ENCODE results near the gene CPT1A. TPM values are rescaled to one million over a fixed set of nuclear protein-coding genes. Genes with fewer than 3 reads are reported as not detected.

The CPT1A gene
- total RNA-seq, 1 donor from 2014 or later: 36.1 TPM

DNA sequence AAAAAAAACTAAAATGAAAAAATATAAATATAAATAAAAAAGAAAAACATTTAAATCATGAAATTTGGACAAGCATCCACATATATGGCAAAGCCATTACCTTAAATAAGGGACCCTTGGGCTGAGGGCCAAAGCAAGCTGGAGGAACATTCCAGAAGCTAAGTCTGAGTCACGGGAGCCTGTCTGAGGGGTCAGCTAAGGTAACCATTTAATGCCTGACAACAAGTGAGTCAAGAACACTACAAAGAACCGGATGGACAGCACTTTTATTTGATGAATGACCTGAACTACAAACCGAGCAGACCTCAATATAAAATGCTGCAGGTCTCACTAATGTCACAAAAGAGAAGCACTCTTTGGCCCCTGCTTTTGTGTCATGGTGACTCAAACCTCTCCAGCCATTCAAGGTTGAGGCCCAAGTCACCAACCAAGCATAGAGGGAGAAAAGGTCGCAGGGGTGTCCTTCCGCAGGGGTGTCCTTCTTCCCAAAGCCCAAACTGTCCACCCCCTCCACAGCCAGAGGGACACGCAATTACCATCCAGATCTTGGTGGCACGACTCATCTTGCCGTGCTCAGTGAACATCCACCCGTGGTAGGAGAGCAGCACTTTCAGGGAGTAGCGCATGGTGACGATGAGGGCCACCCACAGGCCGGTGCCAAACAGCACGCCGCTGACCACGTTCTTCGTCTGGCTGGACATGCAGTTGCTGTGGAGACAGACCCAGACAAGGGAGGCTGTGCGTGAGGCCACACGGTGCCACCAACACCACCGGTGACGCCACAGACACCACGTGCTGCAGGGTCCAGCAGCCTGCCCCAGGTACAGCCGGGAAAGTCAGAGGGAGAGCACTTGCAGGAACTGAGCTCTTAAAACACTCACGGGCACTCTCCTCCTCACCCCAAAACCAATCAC lies 34.5 kb downstream of the CPT1A start:
- peaks cover 5% of the 10 kb centered on the region for H3K4me1 Mint-ChIP-seq (ENCODE audit: unreplicated experiment)
- TF ChIP-seq, protein P1, sequence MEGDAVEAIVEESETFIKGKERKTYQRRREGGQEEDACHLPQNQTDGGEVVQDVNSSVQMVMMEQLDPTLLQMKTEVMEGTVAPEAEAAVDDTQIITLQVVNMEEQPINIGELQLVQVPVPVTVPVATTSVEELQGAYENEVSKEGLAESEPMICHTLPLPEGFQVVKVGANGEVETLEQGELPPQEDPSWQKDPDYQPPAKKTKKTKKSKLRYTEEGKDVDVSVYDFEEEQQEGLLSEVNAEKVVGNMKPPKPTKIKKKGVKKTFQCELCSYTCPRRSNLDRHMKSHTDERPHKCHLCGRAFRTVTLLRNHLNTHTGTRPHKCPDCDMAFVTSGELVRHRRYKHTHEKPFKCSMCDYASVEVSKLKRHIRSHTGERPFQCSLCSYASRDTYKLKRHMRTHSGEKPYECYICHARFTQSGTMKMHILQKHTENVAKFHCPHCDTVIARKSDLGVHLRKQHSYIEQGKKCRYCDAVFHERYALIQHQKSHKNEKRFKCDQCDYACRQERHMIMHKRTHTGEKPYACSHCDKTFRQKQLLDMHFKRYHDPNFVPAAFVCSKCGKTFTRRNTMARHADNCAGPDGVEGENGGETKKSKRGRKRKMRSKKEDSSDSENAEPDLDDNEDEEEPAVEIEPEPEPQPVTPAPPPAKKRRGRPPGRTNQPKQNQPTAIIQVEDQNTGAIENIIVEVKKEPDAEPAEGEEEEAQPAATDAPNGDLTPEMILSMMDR (conservative IDR thresholded peaks at IDR 0.05): no peak
- H3K27me3 Mint-ChIP-seq: no peaks in the 10 kb centered on the region
- no peaks in the 10 kb centered on the region for H3K9me3 Mint-ChIP-seq
- peak overlapping the region; percentile 56 for H3K27ac Mint-ChIP-seq
- no peak overlapping the region for H3K4me3 Mint-ChIP-seq
- no peak for DNase-seq (ENCODE audit: extremely low spot score, unreplicated experiment)
- H3K36me3 Mint-ChIP-seq: peaks cover 8% of the 10 kb centered on the region

DNA sequence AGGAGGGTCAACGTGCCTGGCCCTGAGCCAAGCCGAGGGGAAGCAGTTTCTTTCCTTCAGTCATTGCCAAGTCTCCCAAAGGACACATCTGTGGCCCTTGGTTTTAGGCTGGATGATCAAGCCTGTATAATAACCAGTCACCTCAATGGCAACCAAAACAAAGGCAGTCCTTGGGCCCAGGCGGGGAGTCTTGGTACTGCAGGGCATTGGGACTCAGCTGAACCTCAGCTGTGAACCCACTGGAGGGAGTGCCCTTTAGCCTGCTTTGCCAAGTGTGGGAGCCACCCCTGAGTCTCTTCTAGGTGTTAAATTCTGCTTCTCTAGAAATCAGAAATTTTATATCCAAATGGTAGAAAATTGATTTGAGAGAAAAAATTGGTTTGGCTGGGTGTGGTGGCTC lies 36.9 kb downstream of the CPT1A start:
- Mint-ChIP-seq H3K27ac (no peak overlapping the region), H3K4me1 (ENCODE audit: unreplicated experiment) (peaks cover 5% of the 10 kb centered on the region), H3K9me3 (no peaks in the 10 kb centered on the region), H3K36me3 (peaks cover 11% of the 10 kb centered on the region), H3K27me3 (no peaks in the 10 kb centered on the region), H3K4me3 (no peak overlapping the region)
- TF ChIP-seq, protein P1 (conservative IDR thresholded peaks at IDR 0.05): peak; percentile 29
- DNase-seq (ENCODE audit: extremely low spot score, unreplicated experiment): no peak

DNA sequence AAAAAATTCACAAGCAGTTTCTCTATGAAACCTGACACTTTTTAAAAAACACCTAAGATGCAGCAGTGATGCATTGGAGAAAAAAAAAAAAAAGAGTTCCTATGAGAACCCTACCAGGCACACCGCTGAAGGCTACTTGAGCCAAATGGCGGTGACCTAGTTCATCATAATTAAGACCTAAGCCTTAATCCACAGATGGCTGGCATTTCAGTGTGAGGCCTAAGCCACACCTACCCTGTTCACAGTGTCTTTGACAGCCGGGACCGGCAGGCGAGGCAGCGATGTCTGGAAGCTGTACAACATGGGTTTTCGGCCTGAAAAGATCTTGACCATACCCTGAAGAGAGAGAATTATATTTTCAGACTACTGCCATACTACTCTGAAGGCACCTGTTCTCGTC lies 38.0 kb downstream of the CPT1A start:
- Mint-ChIP-seq H3K9me3 (no peaks in the 10 kb centered on the region), H3K27me3 (no peaks in the 10 kb centered on the region), H3K27ac (no peak overlapping the region), H3K4me1 (ENCODE audit: unreplicated experiment) (peaks cover 5% of the 10 kb centered on the region), H3K4me3 (no peak overlapping the region), H3K36me3 (peaks cover 15% of the 10 kb centered on the region)
- TF ChIP-seq, protein P1 (conservative IDR thresholded peaks at IDR 0.05): no peak
- no peak for DNase-seq (ENCODE audit: extremely low spot score, unreplicated experiment)

DNA sequence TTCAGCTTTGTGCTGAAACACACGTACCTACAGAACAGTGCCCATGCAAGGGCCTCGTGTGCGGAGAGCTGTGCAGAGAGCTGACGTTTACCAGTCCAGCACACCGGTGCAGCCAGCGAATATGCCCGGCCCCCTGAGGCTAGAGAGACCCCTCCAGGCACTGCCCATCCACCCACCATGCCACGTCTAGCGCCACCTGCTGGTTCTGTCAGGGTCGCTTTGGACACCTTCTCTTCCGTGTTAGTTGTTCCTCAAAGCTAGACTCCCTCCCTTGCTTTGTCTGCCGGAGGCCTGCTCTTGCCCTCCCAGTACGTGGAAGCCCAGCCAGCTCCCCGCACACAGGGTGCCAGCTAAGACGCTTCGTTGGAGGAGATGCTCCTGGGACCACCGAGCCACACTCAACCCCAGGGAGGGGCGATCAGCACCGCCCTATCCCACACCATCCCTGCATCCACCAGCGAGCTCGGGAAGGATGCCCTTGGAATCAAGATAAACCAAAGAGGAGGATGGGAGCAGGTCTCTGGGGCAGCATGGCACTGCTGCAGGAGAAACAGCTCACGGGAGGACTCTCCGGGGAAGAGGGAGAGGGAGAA lies 43.4 kb downstream of the CPT1A start:
- no peaks in the 10 kb centered on the region for H3K4me1 Mint-ChIP-seq (ENCODE audit: unreplicated experiment)
- peaks cover 12% of the 10 kb centered on the region for H3K36me3 Mint-ChIP-seq
- no peak overlapping the region for H3K27ac Mint-ChIP-seq
- H3K9me3 Mint-ChIP-seq: no peaks in the 10 kb centered on the region
- no peak overlapping the region for H3K4me3 Mint-ChIP-seq
- TF ChIP-seq, protein P1 (conservative IDR thresholded peaks at IDR 0.05): peak; percentile 79
- DNase-seq (ENCODE audit: extremely low spot score, unreplicated experiment): no peak
- no peaks in the 10 kb centered on the region for H3K27me3 Mint-ChIP-seq

DNA sequence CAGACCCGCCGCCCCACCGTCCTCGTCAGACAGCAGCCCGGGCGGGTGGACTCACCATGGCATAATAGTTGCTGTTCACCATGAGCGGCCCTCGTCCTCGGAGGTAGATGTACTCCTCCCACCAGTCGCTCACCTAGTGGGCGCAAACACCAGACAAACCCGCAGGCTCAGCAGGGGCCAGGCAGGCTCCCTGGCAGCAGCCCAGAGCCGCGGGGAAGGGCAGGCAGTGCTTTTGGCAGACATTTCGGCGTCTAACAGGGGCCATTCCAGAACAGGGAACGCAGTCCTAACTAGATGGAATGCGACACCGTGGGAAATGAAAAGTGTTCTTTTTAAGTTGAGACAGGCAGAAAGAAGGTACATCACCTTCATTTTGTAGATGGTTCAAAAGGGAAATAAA lies 44.9 kb downstream of the CPT1A start:
- no peaks in the 10 kb centered on the region for H3K27me3 Mint-ChIP-seq
- no peak for DNase-seq (ENCODE audit: extremely low spot score, unreplicated experiment)
- no peaks in the 10 kb centered on the region for H3K4me1 Mint-ChIP-seq (ENCODE audit: unreplicated experiment)

More for the DNA sequence above, 44.9 kb downstream of the CPT1A start:
- no peaks in the 10 kb centered on the region for H3K9me3 Mint-ChIP-seq
- TF ChIP-seq, protein P1 (conservative IDR thresholded peaks at IDR 0.05): no peak
- H3K4me3 Mint-ChIP-seq: no peak overlapping the region
- H3K27ac Mint-ChIP-seq: no peak overlapping the region
- H3K36me3 Mint-ChIP-seq: peaks cover 6% of the 10 kb centered on the region
